ENCODE results near the gene CHI3L1. TPM values are rescaled to one million over a fixed set of nuclear protein-coding genes. Genes with fewer than 3 reads are reported as not detected.

CHI3L1 gene
- polyA plus RNA-seq, 1 of the 3 experiments (the other 2 are of a cell fraction): not detected

DNA sequence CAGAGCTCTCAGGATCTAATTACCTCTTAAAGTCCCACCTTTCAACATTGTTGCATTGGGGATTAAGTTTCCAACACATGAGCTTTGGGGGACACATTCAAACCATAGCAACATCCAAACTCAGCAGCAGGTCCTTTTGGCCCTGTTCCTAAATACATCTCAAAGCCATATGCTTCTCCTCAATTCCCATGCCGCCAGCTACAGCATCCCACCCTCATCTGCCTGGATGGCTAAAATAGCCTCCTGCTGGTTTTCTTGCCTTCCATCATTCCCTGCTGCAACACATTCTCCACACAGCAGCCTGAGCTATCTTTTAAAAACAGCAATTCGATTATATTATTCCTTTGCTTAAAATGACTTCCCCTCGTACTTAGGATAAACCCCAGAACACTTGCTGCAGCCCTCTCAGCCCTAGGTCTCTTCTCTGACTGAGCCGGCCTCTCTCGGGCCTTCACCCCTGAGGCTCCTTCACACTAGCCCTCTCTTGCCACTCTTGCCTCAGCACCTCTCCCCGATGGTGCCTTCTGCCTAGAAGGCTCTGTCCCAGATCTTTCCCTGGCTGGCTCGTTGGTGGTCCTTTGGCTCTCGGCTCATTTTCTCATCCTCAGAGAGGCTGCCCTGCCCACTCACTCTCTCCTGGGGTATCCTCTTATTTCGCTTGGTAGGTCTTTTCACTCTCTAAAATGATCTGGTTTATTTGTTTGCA is 27.4 kb downstream of the CHI3L1 start:
- no peak overlapping the region for H3K4me2 ChIP-seq
- H3F3A ChIP-seq (replicated peaks; ENCODE audit: insufficient read depth): no peaks in the 10 kb centered on the region
- H4K20me1 ChIP-seq (ENCODE audit: insufficient read depth): no peaks in the 10 kb centered on the region
- H3K4me3 ChIP-seq (ENCODE audit: low read depth in 2 of 2, low read length in 1 of 2): no peak overlapping the region
- H3K9me3 ChIP-seq: no peaks in the 10 kb centered on the region
- no peaks in the 10 kb centered on the region for H3K36me3 ChIP-seq (replicated peaks in 1 of 2; ENCODE audit: control insufficient read depth in 1 of 2, insufficient read depth in 2 of 2, low read length in 1 of 2)
- H2AFZ ChIP-seq (ENCODE audit: low read depth): no peak overlapping the region
- H3K27ac ChIP-seq (ENCODE audit: low read depth in 2 of 2, low read length in 1 of 2): no peak overlapping the region
- H3K4me1 ChIP-seq (ENCODE audit: control insufficient read depth in 1 of 2, insufficient read depth in 2 of 2, low read depth in 1 of 2, low read length in 1 of 2): peaks cover 5 to 6% of the 10 kb centered on the region in 2 experiments; a peak in 3 of 4 replicates
- no peak overlapping the region for H3K9ac ChIP-seq
- no peaks in the 10 kb centered on the region for H3K27me3 ChIP-seq (ENCODE audit: insufficient read depth)
- WGBS (ENCODE audit: low lambda C conversion rate): 73% methylated on average over 9 of the region's 9 CpGs
- no peaks in the 10 kb centered on the region for H3K79me2 ChIP-seq (ENCODE audit: insufficient read depth)
- CTCF ChIA-PET: interaction anchor here (1.3 to 3.0 kb wide), 4 partner anchors 10 to 57 kb away, joined by 5 to 12 read pairs (median 9); no protein-coding TSS in a partner anchor
- TF ChIP-seq RCOR1 (IDR thresholded peaks at IDR 0.05; ENCODE audit: low read length) (no peak), CHD2 (IDR thresholded peaks at IDR 0.05; ENCODE audit: low read length, partially characterized antibody) (no peak), GATA2 (CRISPR knock-in tag; IDR thresholded peaks at IDR 0.05) (no peak), MEF2A (IDR thresholded peaks at IDR 0.05; ENCODE audit: borderline replicate concordance, low read depth) (no peak), TAF1 (IDR thresholded peaks at IDR 0.05; ENCODE audit: borderline replicate concordance, low read depth, low read length) (no peak), EP300 (IDR thresholded peaks at IDR 0.05; ENCODE audit: borderline replicate concordance in 1 of 2, low read depth in 1 of 2, low read length in 1 of 2) (no peak), NRF1 (IDR thresholded peaks at IDR 0.05; ENCODE audit: low read depth, low read length) (no peak), CTCF (IDR thresholded peaks at IDR 0.05) (no peak), TCF12 (IDR thresholded peaks at IDR 0.05) (no peak), FOXJ3 (CRISPR knock-in tag; IDR thresholded peaks at IDR 0.05) (no peak), YY1 (IDR thresholded peaks at IDR 0.05; ENCODE audit: low read depth) (no peak), FOSL2 (IDR thresholded peaks at IDR 0.05; ENCODE audit: borderline replicate concordance, low read depth) (no peak), POLR2AphosphoS5 (IDR thresholded peaks at IDR 0.05; ENCODE audit: low read depth, low read length) (no peak), SIN3A (IDR thresholded peaks at IDR 0.05; ENCODE audit: borderline replicate concordance, low read depth, low read length) (no peak), MXI1 (IDR thresholded peaks at IDR 0.05; ENCODE audit: low read depth, low read length) (no peak), JUND (IDR thresholded peaks at IDR 0.05) (no peak), TEAD4 (IDR thresholded peaks at IDR 0.05; ENCODE audit: borderline replicate concordance, insufficient read depth) (no peak), RAD21 (IDR thresholded peaks at IDR 0.05; ENCODE audit: low read length) (no peak)
- TF ChIP-seq, protein P1, sequence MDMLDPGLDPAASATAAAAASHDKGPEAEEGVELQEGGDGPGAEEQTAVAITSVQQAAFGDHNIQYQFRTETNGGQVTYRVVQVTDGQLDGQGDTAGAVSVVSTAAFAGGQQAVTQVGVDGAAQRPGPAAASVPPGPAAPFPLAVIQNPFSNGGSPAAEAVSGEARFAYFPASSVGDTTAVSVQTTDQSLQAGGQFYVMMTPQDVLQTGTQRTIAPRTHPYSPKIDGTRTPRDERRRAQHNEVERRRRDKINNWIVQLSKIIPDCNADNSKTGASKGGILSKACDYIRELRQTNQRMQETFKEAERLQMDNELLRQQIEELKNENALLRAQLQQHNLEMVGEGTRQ (IDR thresholded peaks at IDR 0.05; ENCODE audit: borderline replicate concordance, low read depth, low read length): no peak
- TF ChIP-seq, protein P2, sequence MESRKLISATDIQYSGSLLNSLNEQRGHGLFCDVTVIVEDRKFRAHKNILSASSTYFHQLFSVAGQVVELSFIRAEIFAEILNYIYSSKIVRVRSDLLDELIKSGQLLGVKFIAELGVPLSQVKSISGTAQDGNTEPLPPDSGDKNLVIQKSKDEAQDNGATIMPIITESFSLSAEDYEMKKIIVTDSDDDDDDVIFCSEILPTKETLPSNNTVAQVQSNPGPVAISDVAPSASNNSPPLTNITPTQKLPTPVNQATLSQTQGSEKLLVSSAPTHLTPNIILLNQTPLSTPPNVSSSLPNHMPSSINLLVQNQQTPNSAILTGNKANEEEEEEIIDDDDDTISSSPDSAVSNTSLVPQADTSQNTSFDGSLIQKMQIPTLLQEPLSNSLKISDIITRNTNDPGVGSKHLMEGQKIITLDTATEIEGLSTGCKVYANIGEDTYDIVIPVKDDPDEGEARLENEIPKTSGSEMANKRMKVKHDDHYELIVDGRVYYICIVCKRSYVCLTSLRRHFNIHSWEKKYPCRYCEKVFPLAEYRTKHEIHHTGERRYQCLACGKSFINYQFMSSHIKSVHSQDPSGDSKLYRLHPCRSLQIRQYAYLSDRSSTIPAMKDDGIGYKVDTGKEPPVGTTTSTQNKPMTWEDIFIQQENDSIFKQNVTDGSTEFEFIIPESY (IDR thresholded peaks at IDR 0.05; ENCODE audit: borderline replicate concordance, low read depth): no peak
- no peaks in the 10 kb centered on the region for H3K9me2 ChIP-seq
- no peak for DNase-seq
- POLR2A ChIA-PET: no interaction called here

Data from SK-N-SH (cell line).